Spleen (tissue), 7 donors: Measurements from ENCODE around the gene FOXR2.

Source experiments
- CTCF ChIP-seq, 11 experiments: fragments of 200-600 bp in 7 of 11; fragments of 450-650 bp in 4 of 11; sonication (generic) in 4 of 11; IDR thresholded peaks in 8 of 11; conservative IDR thresholded peaks in 3 of 11; 1 replicate in 7 of 11; 2 replicates in 4 of 11; pipeline versions ENCODE4 v1.4.0 to v1.8.0; 2016 to 2021; ENCODE audit warnings: antibody characterized with exemption in 11 of 11, inconsistent platforms in 4 of 11, mild to moderate bottlenecking in 1 of 11
- POLR2AphosphoS5 ChIP-seq, 3 donors: sonication (generic); formaldehyde crosslinking; IDR thresholded peaks; one replicate each; pipeline ENCODE4 v1.5.1; 2017; ENCODE audit warnings: antibody characterized with exemption in 3 of 3
- donor health status: DM: no; HTN: no; CAD: no; lungs with moderate emphysema.
- donor health status: DM: no; HTN: no; CAD: no.
- donor health status: DM: no; HTN: no; CAD: no.

GRCh38 chrX:55579115-55579514 lies 44.1 kb upstream of the FOXR2 start:
- TF ChIP-seq CTCF (IDR thresholded peaks at IDR 0.05 in 8 of 11, conservative IDR thresholded peaks at IDR 0.05 in 3 of 11) (no peak), POLR2AphosphoS5 (IDR thresholded peaks at IDR 0.05) (no peak)
